Ovary (tissue), 9 donors: ENCODE data around the gene ROM1. TPM values are rescaled to one million over a fixed set of nuclear protein-coding genes. Genes with fewer than 3 reads are reported as not detected.
"Not testable (repeated sequence)": the region's sequence is repeated elsewhere in the genome, so short reads cannot be mapped to it uniquely, and the experiment has no call there.

Experiments used
- DNase-seq, 5 donors: peaks; one replicate each; pipeline ENCODE4 v3.0.0-alpha.2; 2019 to 2020
- H3K27ac ChIP-seq, 2 donors: fragments of 200-600 bp; one replicate each; pipeline versions ENCODE4 v1.5.1 to v1.8.0; 2019 to 2022
- H3K27me3 ChIP-seq: fragments of 200-600 bp; one replicate; pipeline ENCODE4 v1.8.0; 2022
- H3K36me3 ChIP-seq: fragments of 200-600 bp; sonication (generic); one replicate; pipeline ENCODE4 v1.5.1; 2019
- H3K4me1 ChIP-seq: one replicate; pipeline ENCODE4 v1.8.1; 2013; ENCODE audit warnings: mild to moderate bottlenecking, moderate library complexity; ENCODE audit not compliant: insufficient read depth
- H3K4me3 ChIP-seq: fragments of 200-600 bp; sonication (generic); one replicate; pipeline ENCODE4 v1.5.1; 2017
- H3K9me3 ChIP-seq, 2 donors: fragments of 200-600 bp in 1 of 2; sonication (generic) in 1 of 2; one replicate each; pipeline versions ENCODE4 v1.5.1 to v1.8.1; 2013 to 2019; ENCODE audit warnings: mild to moderate bottlenecking in 1 of 2, moderate library complexity in 1 of 2
- EP300 ChIP-seq: sonication (generic); formaldehyde crosslinking; IDR thresholded peaks from one replicate; pipeline ENCODE4 v1.6.1; 2017; ENCODE audit warnings: antibody characterized with exemption
- POLR2A ChIP-seq: fragments of 450-650 bp; IDR thresholded peaks from one replicate; pipeline ENCODE4 v1.6.1; 2017; ENCODE audit warnings: antibody characterized with exemption, mild to moderate bottlenecking, moderate library complexity
- WGBS, 3 donors: extraction: QIAGEN DNeasy Blood & Tissue Kit in 1 of 3; methylation state at CpG; one replicate each; pipeline versions ENCODE4 v1.1.5 to v1.1.7; 2013 to 2017; 5-methylcytosine and 5-hydroxymethylcytosine counted together
- intact Hi-C, 4 donors: fragments of 100-400 bp; cut with DNase I; formaldehyde crosslinking; loops; one replicate each; pipeline versions ENCODE4 v1.11.0 to v1.15.1; 2022 to 2023
- polyA plus RNA-seq, 2 donors: library from polyadenylated mRNA; stranded (reverse); fragments of 200-250 nt in 1 of 2; fragments of 350-450 nt in 1 of 2; fragmentation: Illumina TruSeq in 1 of 2; extraction: RNeasy Lipid Tissue Mini Kit (QIAGEN cat#74804) in 1 of 2; gene quantifications; one replicate each; pipeline ENCODE4 v1.2.3, GENCODE V29; 2013 to 2014
- total RNA-seq, 7 donors: library from RNA; depleted of rRNA in 2 of 7; stranded (reverse); fragments of >200 nt in 2 of 7; fragmentation: NEBNext Ultra II Directional in 3 of 7; extraction: Animal tissue kit (Norgen Biotek cat#: 25700) in 3 of 7; gene quantifications; one replicate each; pipeline versions ENCODE4 v1.1.0 to v1.2.4, GENCODE V29; 2016 to 2023
- TF ChIP-seq, protein P1 (sequence below), 3 donors: fragments of 450-650 bp in 2 of 3; fragments of 200-600 bp in 1 of 3; IDR thresholded peaks; one replicate each; pipeline versions ENCODE4 v1.5.1 to v1.8.0; 2016 to 2022; ENCODE audit warnings: antibody characterized with exemption in 3 of 3, mild to moderate bottlenecking in 1 of 3
- donor health status: DM: no; HTN: no; CAD: no; lungs with moderate emphysema.
- donor health status: DM: no; HTN: no; CAD: no.
- donor health status: Bipolar disorder and iron deficiency.
- donor health status: DM: yes; HTN: yes; CAD: no.
- donor health status: DM: no; HTN: no; CAD: no.
- donor health status: DM: yes; HTN: yes; CAD: no.

The ROM1 gene
- total and polyA plus RNA-seq, 9 donors: 9.2 to 22.4 (median 10.8) TPM

DNA sequence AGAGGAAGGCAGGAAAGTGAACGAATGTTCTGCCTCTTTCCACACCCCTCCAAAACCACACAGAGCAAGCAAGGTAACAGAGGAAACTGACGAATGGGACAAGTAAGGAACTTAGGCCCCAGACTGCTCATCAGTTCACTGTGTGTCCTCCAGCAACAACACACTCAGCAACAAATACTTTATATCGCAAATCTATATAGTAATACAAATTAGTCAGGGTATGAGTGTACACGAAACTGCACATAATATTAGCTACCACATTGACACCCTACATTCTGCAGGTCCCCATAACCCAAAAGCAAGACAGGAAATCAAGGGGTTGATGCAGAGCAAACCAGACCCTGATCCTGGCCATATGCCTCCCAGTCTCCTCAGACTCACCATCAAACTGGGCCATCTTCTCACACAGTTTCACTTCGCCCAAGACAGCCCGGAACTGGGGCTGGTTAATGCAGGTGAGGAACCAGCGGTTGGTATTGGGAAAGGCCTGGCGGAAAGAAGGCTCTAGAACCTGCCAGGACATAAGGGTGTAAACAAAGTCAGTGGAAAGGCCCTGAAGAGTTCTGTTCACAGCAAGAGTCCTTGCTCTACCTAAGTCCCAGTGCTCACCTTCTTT is 45.9 kb upstream of the ROM1 start:
- TF ChIP-seq, protein P1, sequence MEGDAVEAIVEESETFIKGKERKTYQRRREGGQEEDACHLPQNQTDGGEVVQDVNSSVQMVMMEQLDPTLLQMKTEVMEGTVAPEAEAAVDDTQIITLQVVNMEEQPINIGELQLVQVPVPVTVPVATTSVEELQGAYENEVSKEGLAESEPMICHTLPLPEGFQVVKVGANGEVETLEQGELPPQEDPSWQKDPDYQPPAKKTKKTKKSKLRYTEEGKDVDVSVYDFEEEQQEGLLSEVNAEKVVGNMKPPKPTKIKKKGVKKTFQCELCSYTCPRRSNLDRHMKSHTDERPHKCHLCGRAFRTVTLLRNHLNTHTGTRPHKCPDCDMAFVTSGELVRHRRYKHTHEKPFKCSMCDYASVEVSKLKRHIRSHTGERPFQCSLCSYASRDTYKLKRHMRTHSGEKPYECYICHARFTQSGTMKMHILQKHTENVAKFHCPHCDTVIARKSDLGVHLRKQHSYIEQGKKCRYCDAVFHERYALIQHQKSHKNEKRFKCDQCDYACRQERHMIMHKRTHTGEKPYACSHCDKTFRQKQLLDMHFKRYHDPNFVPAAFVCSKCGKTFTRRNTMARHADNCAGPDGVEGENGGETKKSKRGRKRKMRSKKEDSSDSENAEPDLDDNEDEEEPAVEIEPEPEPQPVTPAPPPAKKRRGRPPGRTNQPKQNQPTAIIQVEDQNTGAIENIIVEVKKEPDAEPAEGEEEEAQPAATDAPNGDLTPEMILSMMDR (IDR thresholded peaks at IDR 0.05): no peak
- TF ChIP-seq EP300 (no peak), POLR2A (no peak)
- no peaks in the 10 kb centered on the region for H3K36me3 ChIP-seq
- no peaks in the 10 kb centered on the region for H3K9me3 ChIP-seq
- H3K27me3 ChIP-seq: no peaks in the 10 kb centered on the region
- 71 to 84% (median 82%) methylated on average over 8 of the region's 8 CpGs for WGBS, 3 donors
- H3K4me3 ChIP-seq: no peak overlapping the region
- intact Hi-C loops: no loop called here
- DNase-seq: peak in 1 of 5 donors; percentile 5
- H3K27ac ChIP-seq: no peak overlapping the region
- no peaks in the 10 kb centered on the region for H3K4me1 ChIP-seq

DNA sequence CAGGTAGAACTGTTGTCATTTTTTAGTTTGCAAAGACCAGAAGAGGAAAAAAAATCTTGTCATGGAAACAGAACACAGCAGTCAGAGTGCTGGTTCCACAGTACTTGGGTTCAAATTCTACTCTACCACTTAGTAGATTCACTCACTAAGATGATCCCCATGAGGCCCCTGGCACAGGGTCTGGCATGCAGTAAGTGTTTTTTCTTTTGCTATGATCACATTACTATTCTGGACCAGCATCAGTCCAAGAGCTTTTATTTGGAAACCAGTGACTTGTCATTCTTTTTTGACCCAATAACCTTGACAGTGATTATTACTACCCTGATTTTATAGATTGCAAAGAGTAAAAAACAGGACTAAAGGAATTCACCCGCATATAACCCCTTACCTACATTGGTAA is 43.4 kb upstream of the ROM1 start:
- Histone ChIP-seq H3K27me3 (no peaks in the 10 kb centered on the region), H3K4me1 (peaks cover 3% of the 10 kb centered on the region), H3K36me3 (no peaks in the 10 kb centered on the region), H3K27ac (no peak overlapping the region), H3K4me3 (no peak overlapping the region), H3K9me3 (no peaks in the 10 kb centered on the region)
- intact Hi-C loops: no loop called here
- WGBS, 3 donors: 56 to 74% (median 73%) methylated on average over 1 of the region's 1 CpG
- TF ChIP-seq, protein P1 (IDR thresholded peaks at IDR 0.05): no peak
- no peak for TF ChIP-seq POLR2A
- TF ChIP-seq EP300: no peak
- DNase-seq: no peak

DNA sequence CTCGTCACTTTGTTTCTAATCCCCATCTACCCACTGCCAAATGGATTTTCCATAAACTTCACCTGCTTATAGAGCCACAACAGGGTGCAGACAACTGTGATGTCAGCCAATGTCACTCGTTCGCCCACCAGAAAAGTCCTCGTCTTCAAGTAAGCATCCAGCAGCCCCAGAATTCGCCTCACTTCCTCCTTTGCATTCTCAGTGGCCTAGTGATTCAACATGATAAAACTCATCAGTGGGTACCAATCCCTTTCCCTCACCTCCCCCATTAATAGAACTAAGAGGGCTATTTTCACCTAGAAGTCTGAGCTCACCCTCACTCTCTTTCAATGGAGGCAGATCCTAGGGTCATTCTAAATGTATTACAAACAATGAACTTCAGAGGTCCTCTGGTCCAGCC is 42.2 kb upstream of the ROM1 start:
- H3K9me3 ChIP-seq, DNase-seq, H3K27ac ChIP-seq, H3K4me1 ChIP-seq, intact Hi-C loops, H3K4me3 ChIP-seq, H3K36me3 ChIP-seq, H3K27me3 ChIP-seq: not testable (repeated sequence)
- 90 to 94% (median 93%) methylated on average over 5 of the region's 5 CpGs for WGBS, 3 donors

DNA sequence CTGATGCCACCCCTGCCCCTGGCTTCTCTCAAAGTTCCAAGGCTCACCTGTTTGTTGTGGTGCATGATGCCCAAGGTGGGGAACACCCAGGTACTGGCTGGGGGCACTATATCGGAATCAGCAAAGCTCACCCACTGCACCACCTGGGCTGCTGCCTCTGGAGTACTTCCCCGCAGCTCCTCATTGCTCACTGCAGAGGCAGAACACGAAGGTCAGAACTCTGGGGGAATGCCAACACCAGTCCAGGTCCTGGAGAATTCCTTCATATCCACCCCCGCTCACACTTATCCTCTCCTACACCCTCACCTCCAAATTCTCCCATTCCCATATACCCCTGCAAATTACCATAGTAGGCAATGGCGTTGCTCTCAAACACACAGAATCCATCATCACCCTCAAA is 41.6 kb upstream of the ROM1 start:
- not testable (repeated sequence) for H3K27ac ChIP-seq, H3K36me3 ChIP-seq
- WGBS, 3 donors: 60 to 74% (median 66%) methylated on average over 5 of the region's 5 CpGs

DNA sequence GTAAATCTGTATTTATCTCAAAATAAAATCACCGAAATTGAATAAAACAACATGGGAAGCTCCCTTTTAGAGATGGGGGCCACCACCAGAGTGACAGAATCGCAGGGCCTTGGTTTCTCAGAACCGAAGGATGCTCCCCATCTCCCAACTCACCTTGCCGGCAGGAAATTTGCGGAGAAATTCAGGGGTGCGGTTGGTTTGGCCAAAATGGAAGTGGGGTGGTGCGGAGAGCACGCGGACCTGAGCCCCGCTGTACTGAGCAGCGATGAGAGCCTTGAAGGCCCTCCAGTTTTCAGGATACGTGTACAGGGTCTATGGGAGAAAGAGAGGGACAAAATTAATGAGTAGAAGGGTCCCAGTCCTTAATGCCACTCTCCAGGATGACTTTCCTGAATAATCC is 40.6 kb upstream of the ROM1 start:
- H3K4me3 ChIP-seq: peak overlapping the region; percentile 85
- no peaks in the 10 kb centered on the region for H3K9me3 ChIP-seq
- intact Hi-C loops: no loop called here
- WGBS, 3 donors: 46 to 64% (median 54%) methylated on average over 12 of the region's 12 CpGs
- peaks cover 7% of the 10 kb centered on the region for H3K4me1 ChIP-seq
- peak in 1 of 5 donors; percentile 21 for DNase-seq
- H3K27ac ChIP-seq: peak overlapping the region in 1 of 2 donors; percentile 45
- H3K27me3 ChIP-seq: no peaks in the 10 kb centered on the region
- TF ChIP-seq, protein P1 (IDR thresholded peaks at IDR 0.05): no peak
- TF ChIP-seq POLR2A (no peak), EP300 (no peak)
- H3K36me3 ChIP-seq: no peaks in the 10 kb centered on the region

More for the DNA sequence above, 41.6 kb upstream of the ROM1 start:
- H3K4me3 ChIP-seq, H3K4me1 ChIP-seq, intact Hi-C loops, H3K27me3 ChIP-seq, H3K9me3 ChIP-seq: not testable (repeated sequence)
- peak in 1 of 5 donors; percentile 12 for DNase-seq
